ENCODE data around the gene GPD1.

GPD1 gene

GRCh38 chr12:50103767-50104321 lies at the start of gene GPD1:
GPD1 (plus strand) TSS chr12:50104008; CDS start chr12:50104051, 43 bp downstream.
- peak; percentile 18 for DNase-seq

DNA sequence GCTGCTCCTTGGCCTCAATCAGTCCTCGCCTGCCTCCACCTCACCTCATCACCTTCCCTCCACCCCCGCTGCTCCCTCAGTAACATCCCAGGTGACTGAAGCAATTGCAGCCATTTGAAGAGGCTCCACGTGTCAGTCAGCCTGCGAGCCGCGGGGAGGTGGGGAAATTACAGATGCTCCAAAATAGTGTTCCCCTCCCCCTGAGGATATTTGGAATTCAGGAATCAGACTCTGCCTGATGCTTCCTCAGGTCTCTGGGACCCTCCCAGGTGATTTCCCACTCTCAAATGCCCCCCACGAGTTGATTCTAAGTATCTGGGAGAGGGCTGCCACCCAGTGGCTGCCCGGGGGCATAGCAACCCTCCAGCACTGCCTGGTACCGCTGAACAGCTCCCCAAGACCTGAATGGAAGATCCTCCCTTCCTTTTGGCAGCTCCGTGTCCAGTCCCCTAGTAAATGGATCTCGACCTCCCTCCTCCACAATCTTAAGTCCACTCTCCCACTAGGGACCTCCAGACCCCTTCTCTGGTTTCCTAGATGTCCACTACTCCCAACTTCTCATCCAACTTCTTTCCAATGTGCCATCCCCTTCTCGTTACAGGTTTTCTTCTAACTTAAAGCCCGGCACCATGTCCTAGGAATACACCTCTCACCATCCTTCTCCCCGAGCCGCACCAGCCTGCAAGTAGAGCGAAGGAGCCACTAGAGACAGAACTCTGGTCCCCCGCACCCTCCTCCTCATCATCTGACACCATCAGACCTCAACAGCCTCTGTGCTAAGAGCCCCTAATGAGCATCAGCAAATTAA lies 47.8 kb upstream of the GPD1 start:
- peak; percentile 67 for DNase-seq

- DNase-seq, result no peak
These were observed 47.2 kb upstream of the GPD1 start for GRCh38 chr12:50056639-50056976.

DNA sequence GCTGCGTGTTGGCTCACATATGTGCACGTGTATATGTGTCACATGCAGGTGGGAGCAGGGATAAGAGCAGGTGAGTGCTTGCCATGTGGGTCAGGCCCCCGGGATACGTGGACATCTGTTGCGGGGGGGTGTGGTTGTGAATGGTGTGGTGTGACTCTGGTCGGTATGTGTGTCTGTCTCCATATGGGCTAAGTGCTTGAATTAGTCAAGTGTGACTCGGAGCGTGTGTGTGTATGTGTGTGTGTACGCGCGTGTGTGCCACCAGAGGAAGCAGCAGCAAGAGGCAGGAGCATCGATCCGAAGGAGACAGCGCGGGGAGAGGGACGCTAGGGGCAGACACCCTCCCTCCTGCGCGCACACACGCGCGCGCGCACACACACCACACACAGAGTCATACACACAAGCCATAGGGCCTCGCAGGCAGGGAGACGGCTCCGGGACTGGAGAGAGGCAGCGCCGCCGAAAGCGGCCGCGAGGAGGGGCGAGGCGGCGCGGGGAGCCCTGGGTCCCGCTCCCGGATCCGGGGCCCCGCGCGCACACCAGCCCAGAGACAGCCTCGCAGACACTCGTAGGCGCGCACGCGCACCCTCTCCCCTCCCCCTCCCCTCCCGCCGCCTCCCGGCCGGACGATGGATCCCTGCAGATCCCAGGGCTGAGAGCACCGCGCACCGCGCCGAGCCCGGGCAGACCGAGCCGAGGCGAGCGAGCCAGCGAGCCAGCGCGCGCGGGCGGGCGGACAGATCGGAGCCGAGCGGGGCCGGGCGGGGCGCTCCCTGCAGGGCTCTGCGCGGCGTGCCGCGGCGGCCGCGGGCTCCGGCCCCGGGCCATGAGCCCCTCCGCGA lies 46.6 kb upstream of the GPD1 start, which contains the start of gene ASIC1:
Gene ASIC1 (plus strand): TSS at position 597 of the 842 bp plus-strand sequence. CDS start 1,171 bp downstream, outside the sequence.
- DNase-seq, result peak; percentile 61

- peak; percentile 36 for DNase-seq
These were observed 45.7 kb upstream of the GPD1 start for GRCh38 chr12:50057896-50058670.

DNA sequence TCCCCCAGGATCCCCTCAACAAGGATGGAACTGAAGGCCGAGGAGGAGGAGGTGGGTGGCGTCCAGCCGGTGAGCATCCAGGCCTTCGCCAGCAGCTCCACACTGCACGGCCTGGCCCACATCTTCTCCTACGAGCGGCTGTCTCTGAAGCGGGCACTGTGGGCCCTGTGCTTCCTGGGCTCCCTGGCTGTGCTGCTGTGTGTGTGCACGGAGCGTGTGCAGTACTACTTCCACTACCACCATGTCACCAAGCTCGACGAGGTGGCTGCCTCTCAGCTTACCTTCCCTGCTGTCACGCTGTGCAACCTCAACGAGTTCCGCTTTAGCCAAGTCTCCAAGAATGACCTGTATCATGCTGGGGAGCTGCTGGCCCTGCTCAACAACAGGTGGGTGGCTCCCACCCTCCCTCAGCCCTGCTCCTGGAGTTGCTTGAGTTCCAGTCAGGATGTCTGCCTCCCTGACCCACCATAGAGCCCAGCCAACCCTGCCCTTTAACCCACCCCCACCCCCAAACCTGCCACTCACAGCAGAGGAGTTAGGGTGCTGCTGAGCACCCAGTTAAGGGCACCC lies 45.0 kb upstream of the GPD1 start:
- peak; percentile 31 for DNase-seq

DNA sequence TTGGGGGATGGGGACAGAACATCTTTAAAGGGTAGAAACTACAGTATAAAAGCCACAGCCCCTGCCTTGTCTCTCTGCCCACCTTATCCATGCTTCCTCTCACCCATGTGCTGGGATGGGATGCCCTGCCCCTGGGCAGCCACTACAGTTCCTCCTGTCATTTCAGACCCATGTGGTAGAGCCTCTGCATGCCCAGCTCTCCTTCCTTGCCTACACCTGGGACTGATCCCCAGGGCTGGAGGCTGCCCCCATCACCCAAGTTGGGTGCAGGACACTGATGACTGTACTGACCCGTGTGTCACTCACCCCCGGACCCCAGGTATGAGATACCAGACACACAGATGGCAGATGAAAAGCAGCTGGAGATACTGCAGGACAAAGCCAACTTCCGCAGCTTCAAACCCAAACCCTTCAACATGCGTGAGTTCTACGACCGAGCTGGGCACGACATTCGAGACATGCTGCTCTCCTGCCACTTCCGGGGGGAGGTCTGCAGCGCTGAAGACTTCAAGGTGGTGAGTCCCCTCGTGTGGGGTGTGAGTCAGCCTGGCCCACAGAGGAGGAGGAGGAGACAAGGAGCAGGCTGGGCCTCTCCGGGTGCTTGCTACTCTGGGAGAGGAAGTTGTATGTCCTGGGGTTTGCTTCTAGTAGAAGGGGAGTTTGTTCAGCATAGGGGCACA lies 44.2 kb upstream of the GPD1 start:
- peak; percentile 80 for DNase-seq

DNA sequence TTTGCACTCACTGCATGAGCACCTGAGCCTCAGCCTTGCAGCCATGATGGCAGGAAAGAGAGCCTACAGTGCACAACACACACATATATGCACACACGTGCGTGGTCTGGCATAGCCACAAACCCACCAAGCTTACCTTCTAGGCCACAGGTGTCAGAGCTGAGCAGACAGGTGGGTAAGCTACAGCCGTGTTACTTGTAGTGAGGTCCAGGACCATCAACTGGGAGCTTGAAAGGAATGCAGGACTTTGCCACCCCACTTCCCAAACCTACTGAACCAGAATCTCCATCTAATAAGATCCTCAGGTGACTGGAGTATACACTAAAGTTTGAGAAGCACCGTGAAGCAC lies 43.7 kb upstream of the GPD1 start:
- no peak for DNase-seq

DNA sequence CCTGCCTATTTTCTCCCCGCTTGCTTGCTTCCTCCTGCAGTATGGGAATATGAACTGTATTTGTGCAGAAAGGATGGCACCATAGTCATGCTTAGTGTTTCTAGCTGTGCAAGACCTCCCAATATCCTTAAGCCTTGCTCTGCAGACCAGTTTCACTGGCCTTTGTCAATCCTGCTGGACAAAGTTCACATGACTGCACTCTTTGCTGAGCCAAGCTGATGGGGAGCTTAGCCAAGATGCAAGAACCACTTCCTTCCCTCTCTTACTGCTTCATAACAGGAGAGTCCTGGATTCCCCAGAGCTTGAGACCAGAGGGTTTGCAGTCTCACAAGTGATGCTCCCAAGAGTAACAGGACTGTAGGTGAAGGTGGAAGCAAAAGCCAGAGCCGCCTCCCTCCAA lies 42.6 kb upstream of the GPD1 start:
- DNase-seq, result no peak

DNA sequence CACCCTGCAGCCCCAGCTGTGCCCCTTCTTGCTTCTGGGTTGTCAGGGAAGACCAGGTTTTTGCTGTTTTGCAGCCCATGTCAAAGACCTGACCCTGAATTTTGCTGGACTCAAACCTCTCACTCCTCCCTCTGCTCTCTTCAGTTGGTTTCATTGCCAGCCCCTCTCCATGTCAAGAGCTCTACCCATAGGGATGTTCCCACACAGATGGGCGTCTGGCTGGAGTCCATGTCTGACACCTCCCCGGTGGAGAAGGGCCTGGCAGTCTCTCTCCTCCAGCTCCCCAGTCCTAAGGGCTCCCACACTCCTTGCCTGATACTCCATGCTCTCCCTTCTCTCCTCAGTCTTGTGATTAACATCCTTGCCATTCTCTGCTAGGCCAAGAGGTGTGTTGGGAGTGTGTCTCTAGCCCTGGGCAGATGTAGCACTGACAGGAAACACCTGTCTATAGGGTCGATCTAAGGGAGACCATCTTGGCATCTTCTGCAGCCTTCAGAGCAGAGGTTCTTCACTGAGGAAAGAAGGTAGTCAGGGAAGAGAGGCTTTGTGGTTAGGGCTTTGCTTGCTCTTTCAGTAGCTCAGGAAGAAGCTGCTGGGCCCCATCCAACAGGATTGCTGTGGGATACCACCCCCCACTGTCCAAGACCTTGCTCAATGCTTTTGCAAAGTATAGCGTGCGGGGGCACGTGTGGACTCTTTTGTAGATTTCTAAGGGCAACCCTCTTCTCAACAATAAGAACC lies 41.7 kb upstream of the GPD1 start:
- DNase-seq, result no peak

- DNase-seq, result no peak
These were observed 40.9 kb upstream of the GPD1 start for GRCh38 chr12:50062728-50063460.

GRCh38 chr12:50065726-50066310 lies 38.0 kb upstream of the GPD1 start:
- DNase-seq, result no peak

- no peak for DNase-seq
These were observed 37.4 kb upstream of the GPD1 start for GRCh38 chr12:50066402-50066801.

DNA sequence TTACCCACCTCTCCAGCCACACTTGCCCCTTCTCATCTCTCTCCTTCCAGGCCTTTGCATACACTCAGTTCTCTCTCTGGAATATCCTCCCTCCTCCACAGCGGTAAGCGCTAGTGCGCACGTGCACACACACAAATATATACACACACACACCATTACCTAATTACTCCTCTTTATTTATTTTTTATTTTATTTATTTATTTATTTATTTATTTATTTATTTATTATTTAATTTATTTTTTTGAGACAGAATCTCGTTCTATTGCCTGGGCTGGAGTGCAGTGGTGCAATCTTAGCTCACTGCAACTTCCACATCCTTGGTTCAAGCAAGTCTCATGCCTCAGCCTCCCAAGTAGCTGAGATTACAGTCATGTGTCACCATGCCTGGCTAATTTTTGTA lies 34.7 kb upstream of the GPD1 start:
- no peak for DNase-seq

GRCh38 chr12:50069539-50069938 lies 34.3 kb upstream of the GPD1 start:
- DNase-seq, result no peak

GRCh38 chr12:50070314-50071060 lies 33.3 kb upstream of the GPD1 start:
- peak; percentile 79 for DNase-seq

GRCh38 chr12:50072198-50072907 lies 31.5 kb upstream of the GPD1 start:
- no peak for DNase-seq

- no peak for DNase-seq
These were observed 30.6 kb upstream of the GPD1 start for GRCh38 chr12:50073206-50073605.

- no peak for DNase-seq
These were observed 30.1 kb upstream of the GPD1 start for GRCh38 chr12:50073712-50074111.

Measured in CD4-positive, alpha-beta T cell treated with Interleukin-6 for 4 hours (primary cell).